ENCODE results near the gene NEU4.

The NEU4 gene

GRCh38 chr2:241852981-241853631 is 44.1 kb downstream of the NEU4 start:
- peak; percentile 7 for DNase-seq (ENCODE audit: low spot score)

- DNase-seq (ENCODE audit: low spot score) = peak; percentile 29
Observed at GRCh38 chr2:241853651-241854341, 44.8 kb downstream of the NEU4 start.

- peak; percentile 19 for DNase-seq (ENCODE audit: low spot score)
Observed at GRCh38 chr2:241854342-241855244, 45.6 kb downstream of the NEU4 start.

- peak; percentile 13 for DNase-seq (ENCODE audit: low spot score)
Observed at GRCh38 chr2:241855245-241855887, 46.4 kb downstream of the NEU4 start.

GRCh38 chr2:241855888-241856422 is 47.0 kb downstream of the NEU4 start:
- DNase-seq (ENCODE audit: low spot score) = peak; percentile 13

GRCh38 chr2:241857041-241857541 is 48.1 kb downstream of the NEU4 start:
- DNase-seq (ENCODE audit: low spot score) = peak; percentile 33

DNA sequence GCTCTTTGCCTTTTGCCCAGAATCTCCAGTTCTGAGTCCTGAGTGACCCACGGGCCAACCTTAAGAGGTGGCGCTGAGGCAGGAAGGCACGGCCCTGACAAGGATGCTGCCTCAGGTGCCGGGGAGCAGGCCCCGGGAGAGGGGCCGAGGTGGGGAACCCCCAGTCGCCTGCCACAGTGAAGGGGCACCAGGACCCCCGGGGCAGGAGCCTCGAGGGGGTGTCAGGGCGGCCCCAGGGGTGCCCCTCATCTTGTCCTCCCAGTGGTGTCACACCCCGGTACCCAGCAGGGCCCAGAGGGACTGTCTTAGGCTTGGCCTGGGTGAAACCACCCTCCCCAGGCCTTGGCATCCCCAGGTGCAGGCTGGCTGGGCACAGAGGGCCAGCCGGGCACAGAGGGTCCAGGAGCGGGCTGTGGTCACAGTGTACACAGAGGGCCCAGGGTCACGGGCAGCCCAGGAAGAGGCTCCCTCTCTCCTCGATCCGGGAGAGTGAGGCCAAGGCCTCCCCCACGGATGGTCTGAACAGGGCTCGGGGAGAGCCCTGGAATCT is 48.7 kb downstream of the NEU4 start:
- no peak for DNase-seq (ENCODE audit: low spot score)

DNA sequence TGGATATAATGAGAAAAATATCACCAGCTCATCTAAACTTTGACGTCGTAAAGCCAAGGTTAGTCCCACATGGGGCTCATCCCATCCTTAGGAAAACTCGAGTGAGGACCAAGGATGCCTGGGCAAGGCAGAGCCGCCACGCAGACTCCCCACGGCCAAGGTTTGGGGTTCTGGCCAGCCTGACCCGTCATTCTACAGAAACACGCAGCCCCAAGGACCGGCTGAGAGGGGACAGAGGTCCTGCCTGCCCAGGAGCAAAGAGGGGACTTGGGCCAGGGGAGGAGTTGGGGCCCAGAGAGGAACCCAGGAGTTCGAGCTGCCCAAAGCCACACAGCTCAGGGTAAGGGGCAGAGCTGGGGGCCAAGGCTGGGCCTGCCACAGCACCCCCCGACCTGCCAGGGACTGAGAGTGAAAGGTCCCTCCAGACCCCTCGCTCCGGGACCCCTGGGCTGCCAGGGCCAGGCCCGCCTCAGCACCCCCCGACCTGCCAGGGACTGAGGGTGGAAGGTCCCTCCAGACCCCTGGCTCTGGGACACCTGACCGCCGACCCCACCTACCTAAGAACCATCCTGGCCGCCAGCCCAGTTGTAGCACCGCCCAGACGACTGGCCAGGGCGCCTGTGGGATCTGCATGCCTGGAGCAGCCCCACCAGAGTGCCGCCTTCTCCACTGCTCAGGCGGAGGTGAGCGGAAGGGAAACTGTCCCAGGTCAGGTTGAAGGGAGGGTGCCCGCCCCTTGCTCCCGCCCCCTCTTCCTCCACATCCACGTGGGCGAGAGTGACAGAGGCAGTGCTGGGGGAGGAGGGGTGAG is 49.4 kb downstream of the NEU4 start, which contains the start of gene PDCD1:
PDCD1 (minus strand) TSS at position 689 of the 811 bp plus-strand sequence; CDS start at position 633, 56 bp downstream.
- peak; percentile 80 for DNase-seq (ENCODE audit: low spot score)

GRCh38 chr2:241859017-241859435 is 50.0 kb downstream of the NEU4 start:
- no peak for DNase-seq (ENCODE audit: low spot score)

DNA sequence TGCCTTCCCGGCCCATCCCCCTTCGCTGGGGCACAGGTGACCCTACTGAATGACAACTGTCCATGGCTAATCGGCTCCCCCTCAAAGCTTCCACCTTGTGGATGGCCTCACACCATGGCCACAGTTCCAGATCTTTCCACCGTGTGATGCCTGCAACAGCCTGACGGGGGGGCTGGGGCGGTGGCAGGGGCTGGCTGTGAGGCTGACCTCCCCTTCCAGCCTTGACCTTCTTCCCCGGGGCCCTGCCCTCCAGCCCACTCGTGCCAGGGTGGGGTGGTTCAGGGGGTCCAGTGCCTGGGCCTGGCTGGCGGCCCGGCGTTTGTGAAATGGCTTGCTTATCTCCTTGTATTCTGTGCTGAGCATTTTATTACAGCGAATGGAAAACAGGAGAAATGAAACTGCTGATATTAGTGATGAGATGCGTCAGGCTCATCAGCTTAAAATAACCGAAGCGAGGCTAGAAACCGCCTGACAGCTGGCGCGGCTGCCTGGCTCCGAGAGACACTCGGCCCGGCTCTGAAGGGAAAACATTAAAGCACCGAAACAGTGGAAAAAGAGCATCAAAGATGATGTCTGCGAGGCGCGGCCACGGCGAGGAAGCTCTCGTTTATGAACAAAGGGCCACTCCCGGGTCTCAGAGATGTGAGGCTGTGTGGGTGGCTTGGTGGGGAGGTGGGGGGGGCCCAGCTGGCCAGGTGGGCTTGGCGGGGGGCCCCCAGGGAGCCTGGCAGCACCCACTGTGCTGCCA is 50.6 kb downstream of the NEU4 start:
- peak; percentile 72 for DNase-seq (ENCODE audit: low spot score)

- peak; percentile 19 for DNase-seq (ENCODE audit: low spot score)
Observed at GRCh38 chr2:241860184-241861078, 51.4 kb downstream of the NEU4 start.

GRCh38 chr2:241861264-241861663 is 52.3 kb downstream of the NEU4 start:
- no peak for DNase-seq (ENCODE audit: low spot score)

DNA sequence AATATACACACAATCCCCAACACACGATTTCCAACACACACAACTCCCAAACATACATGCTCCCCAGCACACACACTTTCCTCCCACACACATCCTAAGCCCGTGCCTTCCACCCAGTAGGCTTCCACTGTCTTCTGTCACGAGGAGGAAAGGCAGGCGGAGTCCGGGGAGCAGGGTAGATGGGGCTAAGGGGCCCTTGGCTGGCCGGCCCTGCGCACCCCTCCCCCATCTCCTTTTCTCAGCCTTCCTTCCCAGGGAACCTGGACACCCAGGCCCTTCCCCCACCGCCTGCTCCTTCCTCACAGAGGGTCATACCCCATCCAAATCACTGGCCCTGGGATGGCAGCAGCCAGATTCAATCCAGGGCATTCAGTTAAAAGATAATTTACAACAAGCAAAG is 53.1 kb downstream of the NEU4 start:
- peak; percentile 51 for DNase-seq (ENCODE audit: low spot score)

DNA sequence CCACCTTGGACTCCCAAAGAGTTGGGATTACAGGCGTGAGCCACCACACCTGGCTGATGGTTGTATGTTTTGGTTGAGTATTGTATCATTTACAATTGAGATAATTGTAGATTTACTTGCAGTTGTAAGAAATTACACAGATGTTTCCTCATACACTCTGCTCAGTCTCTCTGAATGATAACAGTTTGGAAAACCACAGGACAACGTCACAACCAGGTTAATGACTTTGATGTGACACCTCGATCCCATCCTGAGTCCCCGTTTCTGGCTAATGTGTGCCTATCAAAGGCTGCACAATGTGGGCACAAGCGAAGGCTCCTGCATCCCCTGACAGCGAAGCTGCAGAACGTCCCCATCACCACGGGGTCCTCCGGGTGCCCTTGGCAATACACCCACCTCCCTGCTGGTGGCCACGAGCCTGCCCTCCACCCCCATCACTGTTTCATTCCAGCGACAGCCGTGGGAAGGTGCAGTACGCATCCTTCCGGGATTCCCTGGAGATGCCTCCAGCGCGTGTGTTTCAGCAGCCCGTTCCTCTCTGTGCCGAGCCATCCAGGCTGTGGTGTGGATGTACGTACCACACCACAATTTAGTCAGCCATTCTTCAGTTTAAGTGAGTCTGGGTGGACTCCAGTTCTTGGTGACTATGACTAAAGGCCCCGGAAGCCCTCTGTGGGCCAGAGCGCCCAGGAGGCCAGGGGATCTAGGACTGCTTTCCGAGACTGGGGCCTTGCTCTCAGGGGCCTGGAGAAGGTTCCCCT is 54.0 kb downstream of the NEU4 start:
- no peak for DNase-seq (ENCODE audit: low spot score)

- DNase-seq (ENCODE audit: low spot score) = no peak
Observed at GRCh38 chr2:241863536-241863954, 54.6 kb downstream of the NEU4 start.

- DNase-seq (ENCODE audit: low spot score) = no peak
Observed at GRCh38 chr2:241864168-241864849, 55.3 kb downstream of the NEU4 start.

- no peak for DNase-seq (ENCODE audit: low spot score)
Observed at GRCh38 chr2:241864850-241865213, 55.8 kb downstream of the NEU4 start.
